Mammary microvascular endothelial cell (primary cell): ENCODE results near the gene GHR. TPM values are rescaled to one million over a fixed set of nuclear protein-coding genes. Genes with fewer than 3 reads are reported as not detected.

Experiments used
- total RNA-seq: library from RNA; depleted of rRNA; stranded (reverse); fragments of >200 nt; gene quantifications from 2 replicates; pipeline ENCODE4 v1.2.3, GENCODE V29; 2015

The GHR gene
- total RNA-seq, result 1.5 and 2.7 TPM in 2 replicates

DNA sequence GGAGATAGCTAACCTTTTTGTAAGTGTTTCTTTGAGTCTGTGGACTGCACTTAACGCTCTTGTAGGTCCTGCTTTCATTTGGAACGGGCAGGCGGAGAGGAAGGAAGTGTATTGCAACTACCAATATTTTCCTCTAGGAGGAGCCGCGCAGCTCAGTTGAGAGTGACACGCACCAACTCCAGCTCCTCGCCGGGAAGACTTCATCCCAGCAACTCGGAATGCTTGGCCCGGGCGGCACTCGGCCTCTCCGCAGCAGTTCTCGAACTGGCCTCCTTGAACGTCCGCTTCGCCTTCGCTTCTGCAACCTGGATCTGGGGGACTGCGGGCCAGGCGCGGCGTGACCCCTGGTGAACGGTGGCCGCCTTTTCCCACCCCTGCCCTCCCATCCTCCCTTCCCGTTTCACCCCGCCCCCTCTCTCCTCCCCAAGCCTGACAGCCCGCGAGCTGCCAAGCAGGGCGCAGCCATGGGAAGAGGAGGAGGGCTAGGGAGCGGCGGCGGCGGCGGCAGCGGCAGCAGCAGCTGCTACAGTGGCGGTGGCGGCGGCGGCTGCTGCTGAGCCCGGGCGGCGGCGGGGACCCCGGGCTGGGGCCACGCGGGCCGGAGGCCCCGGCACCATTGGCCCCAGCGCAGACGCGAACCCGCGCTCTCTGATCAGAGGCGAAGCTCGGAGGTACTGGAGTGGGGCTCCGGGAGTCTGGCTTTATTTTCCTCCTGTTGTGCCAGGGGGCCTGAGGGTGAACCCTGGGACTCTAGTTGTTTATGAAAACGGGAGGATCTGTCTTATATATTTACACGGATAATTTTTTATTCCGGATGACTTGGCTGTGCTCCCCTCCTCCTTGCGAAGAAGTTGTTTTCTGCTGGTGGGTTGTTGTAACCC, at the start of gene GHR:
Gene GHR, plus strand, starts transcription at position 155 of the 881 bp plus-strand sequence. CDS start 142,436 bp downstream, outside the sequence.

DNA sequence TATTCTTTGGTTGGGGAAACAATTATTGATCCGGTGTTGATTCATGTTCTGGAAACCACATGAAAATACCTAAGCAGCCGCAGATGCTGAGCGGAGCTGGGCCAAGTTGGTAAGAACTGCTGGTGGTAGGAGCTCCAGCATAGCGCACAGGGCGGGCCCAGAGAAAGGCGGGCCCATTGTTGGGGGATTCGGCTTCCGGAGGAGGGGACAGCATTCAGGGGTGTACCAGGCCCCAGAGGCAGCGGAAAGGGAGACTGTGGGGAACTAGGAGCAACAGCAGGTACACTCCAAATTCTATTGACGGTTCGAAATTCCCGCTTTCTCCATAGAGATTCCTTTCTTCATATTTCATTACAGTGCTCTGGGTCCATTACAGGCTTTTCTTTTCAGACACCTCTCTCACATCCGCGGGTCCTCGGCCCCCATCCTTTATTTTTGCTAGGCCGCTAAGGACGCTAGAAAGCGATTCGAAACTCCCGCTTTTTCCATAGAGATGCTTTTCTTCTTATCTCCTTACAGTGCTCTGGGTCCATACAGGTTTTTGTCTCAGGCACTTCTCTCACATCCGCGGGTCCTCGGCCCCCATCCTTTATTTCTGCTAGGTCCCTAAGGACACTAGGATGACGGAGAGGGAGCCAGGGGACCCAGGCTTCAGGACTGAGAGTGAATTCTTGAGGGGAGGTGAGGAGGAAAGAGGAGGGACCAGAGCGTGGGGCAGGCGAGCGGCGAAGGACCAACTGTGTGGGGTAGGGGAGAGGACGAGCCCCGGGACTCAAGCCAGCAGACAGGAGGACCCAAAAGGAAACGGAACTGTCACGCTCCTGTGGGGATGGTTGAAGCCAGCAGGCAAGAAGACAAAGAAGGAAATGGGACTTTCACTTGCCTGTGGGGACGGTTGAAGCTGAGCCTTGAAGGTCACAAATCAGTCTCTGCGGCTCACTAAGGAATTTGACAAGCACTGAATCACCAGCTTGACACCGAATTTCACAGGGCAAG, 333.7 kb downstream of the GHR start, which contains the start of gene CCDC152:
Gene CCDC152, plus strand, starts transcription at position 213 of the 996 bp plus-strand sequence. CDS start 2,304 bp downstream, outside the sequence.

